Hematopoietic multipotent progenitor cell (in vitro differentiated cells): ENCODE measurements around the gene CBR3. TPM values are rescaled to one million over a fixed set of nuclear protein-coding genes. Genes with fewer than 3 reads are reported as not detected.
"Not testable (repeated sequence)": the region's sequence is repeated elsewhere in the genome, so short reads cannot be mapped to it uniquely, and the experiment has no call there.

ENCODE experiments used
- DNase-seq, 3 donors: peaks; one replicate each; pipeline ENCODE4 v3.0.0-alpha.2; 2011 to 2015; ENCODE audit warnings: low read depth in 2 of 3, low spot score in 2 of 3
- total RNA-seq: library from RNA; depleted of rRNA; stranded (reverse); fragments of >200 nt; gene quantifications from one replicate; pipeline ENCODE4 v1.2.3, GENCODE V29; 2012

The CBR3 gene
- total RNA-seq, 1 donor, result 11.3 TPM

DNA sequence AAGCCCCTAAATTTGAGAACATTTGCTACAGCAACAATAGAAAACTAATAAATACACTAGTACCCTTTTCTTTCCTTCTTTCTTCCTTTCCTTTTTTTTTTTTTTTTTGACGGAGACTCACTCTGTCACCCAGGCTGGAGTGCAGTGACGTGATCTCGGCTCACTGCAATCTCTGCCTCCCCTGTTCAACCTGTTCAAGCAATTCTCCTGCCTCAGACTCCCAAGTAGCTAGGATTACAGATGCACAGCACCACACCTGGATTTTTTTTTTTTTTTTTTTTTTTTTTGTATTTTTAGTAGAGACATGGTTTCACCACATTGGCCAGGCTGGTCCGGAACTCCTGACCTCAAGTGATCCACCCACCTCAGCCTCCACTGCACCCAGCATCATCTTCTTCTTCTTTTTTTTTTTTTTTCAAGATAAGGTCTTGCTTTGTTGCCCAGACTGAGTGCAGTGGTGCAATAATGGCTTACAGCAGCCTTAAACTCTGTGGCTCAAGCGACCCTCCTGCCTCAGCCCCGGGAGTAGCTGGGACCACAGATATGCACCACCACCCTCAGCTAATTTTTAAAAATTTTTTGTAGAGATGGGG is 19.6 kb upstream of the CBR3 start:
- DNase-seq, result no peak

DNA sequence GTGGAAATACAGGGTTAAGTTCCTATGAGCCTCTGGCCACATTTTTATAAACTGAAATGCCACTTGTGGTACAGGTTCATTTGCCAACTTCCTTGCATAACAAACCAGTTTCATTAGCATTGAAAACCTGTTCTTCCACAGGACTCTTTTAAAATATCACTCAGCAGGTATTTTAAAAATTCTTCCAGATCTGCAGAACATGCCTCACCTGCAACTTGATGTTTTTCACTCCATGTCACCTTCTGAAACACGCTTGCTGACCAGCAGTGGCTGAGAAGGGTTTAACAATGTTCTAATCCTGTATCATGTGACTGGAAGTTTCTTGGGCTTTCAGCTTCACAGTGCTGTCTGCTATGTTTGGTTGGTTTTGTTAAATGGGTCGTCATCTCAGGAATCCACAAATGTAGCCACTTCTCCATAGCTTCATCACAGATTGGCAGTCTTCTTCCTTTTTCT is 17.6 kb upstream of the CBR3 start:
- DNase-seq, result no peak

DNA sequence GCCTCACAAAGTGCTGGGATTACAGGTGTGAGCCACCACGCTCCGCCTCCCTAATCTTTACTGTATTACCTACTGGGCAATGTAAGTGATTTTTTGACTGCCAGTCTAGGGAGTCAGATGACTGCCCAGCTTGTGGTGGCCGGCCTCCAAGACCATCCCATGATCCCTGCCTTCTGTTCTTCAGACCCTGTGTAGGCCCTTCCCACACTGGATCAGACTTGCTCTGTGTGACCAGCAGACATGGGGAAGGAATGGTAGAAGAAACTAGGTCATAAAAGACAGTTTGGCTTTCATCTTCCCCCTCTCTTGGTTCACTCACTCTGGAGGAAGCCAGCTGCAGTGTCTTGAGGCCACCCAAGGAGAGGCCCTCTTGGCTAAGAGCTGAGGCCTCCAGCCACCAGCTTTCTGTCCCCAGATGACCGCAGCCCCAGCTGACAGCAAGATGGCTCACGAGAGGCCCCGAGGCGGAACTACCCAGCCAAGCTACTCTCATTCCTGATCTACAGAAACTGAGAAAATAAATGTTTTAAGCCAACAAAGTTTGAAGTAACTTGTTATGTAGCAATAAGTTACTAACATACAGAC is 14.5 kb upstream of the CBR3 start:
- no peak for DNase-seq

DNA sequence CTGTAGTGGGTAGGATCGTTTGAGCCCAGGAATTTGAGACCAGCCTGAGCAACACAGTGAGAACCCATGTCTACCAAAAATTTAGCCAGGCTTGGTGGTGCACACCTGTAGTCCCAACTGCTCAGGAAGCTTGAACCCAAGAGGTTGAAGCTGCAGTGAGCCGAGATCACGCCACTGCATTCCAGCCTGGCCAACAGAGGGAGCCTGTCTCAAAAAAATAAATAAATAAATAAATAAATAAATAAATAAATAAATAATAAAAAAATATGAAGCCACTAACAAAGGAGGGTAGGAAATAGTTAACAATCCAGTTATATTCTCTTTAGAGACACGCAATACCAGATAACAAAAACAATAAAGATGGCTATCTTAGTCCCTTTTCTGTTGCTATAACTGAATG is 11.9 kb upstream of the CBR3 start:
- no peak for DNase-seq

DNA sequence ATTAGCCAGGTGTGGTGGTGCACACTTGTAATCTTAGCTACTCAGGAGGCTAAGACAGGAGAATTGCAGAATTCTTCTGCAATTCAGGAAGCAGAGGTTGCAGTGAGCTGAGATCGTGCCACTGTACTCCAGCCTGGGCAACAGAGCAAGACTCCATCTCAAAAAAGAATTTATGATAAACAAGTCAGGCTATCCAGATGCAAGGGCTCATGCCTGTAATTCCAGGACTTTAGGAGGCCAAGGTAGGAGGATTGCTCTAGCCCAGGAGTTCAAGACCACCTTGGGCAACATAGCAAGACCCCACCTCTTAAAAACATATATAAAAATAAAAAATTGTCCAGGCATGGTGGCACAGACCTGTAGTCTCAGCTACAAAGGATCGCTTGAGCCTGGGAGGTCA is 10.5 kb upstream of the CBR3 start:
- no peak for DNase-seq

DNA sequence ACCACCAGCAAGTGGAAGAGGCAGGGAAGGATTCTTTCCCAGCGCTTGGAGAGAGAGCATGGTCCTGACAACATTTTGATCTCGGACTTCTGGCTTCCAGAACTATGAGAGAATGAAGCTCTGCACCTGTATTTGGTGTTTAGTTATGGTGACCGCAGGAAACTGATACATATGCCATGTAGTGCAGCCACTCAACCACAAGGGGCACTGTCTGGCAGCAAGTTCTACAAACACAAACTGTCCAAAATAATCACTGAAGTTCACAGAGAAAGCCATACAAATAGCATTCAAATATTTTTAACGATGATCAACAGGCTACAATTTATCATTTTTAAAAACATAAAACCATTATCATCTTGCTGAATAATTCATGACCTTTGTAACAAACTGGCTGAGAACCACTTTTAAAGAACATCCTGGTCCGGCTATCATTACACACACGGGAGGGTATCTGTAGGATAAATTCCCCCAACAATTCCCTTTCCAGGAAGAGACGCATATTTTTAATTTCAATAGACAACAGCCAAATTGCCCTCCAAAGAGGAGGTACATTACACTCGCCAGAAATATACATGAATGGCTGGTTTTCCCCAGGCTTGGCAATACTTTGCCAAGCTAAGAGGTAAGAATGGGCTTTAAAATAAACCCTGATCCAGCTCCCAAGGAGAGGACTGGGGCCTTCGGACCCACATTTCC is 9.2 kb upstream of the CBR3 start:
- peak in 2 of 3 donors; percentile 54 to 63 for DNase-seq

DNA sequence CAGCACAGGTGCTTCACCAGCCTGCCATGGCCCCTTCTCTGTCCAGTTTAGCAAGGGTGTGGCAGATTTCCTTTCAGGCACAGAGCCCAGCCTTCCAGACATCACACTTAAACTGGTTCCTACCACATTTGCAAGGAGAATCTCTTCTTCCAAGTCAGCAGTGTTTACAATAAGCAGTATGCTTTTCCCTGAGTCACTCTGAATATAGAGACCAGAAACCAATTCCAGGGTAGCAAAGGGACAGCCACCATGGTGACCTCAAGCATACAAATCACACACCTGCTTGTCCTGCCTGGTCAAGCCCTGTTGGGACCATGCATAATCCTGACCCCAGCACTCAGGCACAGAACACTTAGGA is 8.7 kb upstream of the CBR3 start:
- DNase-seq, result no peak

DNA sequence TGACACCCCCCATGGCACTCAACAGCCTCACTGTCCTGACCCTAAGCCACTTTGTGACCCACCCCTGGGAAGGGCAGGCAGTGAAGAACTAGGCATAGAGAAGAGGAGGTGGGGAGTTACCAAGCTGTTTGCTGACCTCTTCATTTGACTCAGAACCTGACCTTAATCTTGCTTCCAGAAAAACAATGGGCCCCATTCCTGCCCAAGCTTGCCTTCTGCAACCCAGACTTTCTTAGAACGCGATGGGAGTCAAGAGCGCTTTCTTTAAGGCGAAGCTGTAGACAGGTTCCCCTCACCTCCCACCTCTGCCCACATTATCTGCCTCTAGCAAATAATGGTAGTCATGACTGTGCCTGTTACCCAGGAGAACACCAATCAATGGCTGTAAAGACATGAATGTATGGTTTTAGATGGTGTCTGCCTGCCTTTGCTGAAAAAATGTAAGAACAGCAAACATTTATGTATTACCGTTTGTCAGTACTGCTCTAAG is 8.2 kb upstream of the CBR3 start:
- DNase-seq, result no peak

DNA sequence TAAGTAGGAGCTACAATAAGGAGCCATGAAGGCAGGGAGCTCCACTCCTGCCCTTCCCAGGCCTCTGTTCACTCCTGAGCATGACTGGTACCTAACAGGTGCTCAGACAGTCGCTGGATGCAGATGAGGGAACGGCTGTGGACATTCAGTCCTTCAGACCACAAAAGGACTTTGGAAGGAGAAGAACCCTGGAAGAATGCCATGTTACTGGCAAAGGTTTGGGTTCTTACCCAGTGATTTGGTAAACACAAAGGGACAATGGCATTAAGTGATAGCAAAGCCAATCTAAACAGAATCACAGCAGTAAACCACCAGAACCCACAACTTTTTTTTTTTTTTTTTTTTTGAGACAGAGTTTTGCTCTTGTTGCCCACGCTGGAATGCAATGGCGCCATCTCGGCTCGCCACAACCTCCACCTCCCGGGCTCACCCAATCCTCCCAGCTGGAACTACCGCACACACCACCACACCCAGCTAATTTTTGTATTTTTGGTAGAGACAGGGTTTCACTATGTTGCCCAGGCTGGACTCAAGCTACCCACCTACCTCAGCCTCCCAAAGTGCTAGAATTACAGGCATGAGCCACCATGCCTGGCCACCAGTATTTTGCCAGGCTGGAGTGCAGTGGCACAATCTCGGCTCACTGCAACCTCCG is 7.5 kb upstream of the CBR3 start:
- DNase-seq, result no peak

DNA sequence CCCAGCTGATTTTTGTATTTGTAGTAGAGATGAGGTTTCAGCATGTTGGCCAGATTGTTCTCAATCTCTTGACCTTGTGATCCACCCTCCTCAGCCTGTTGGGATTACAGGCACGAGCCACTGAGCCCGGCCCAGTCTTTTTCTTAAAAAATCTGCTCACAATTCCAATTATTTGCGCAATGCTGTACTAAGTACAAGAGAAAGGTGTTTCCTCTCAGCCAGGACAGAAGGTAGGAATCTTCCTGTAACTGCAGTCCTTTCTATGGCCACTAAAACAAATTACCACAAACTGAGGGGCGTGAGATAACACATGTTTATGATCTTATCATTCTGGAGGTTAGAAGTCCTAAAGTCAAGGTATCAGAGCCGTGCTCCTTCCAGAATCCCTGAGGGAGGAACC is 6.9 kb upstream of the CBR3 start:
- DNase-seq, result no peak

DNA sequence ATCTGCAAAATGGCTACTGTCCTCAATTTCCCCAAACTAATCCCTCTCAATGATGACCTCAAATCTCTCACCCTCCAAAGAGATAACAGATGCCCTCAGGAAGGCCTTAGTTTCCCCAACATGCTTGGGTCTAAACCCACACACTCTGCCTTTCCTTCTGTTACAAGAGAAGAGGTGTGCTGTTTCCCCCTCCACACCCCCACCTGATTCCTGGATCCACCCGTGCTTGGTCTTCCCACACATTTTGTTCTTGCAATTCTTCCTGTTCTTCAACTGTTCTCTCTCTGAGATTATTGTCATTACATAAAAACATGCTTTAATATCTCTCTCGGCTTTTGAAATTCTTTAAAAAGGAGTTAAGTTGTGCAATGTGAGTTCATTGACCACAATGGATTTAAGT is 5.7 kb upstream of the CBR3 start:
- no peak for DNase-seq

DNA sequence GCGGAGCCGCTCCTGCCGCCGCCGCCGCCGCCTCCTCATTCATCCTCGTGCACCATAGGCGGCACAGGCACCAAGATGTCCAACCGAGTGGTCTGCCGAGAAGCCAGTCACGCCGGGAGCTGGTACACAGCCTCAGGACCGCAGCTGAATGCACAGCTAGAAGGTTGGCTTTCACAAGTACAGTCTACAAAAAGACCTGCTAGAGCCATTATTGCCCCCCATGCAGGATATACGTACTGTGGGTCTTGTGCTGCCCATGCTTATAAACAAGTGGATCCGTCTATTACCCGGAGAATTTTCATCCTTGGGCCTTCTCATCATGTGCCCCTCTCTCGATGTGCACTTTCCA is 4.5 kb upstream of the CBR3 start:
- DNase-seq, result not testable (repeated sequence)

DNA sequence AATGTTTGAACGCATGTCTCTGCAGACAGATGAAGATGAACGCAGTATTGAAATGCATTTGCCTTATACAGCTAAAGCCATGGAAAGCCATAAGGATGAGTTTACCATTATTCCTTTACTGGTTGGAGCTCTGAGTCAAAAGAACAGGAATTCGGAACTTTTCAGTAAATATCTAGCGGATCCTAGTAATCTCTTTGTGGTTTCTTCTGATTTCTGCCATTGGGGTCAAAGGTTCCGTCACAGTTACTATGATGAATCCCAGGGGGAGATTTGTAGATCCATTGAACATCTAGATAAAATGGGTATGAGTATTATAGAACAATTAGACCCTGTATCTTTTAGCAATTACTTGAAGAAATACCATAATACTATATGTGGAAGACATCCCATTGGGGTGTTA is 4.0 kb upstream of the CBR3 start:
- DNase-seq, result not testable (repeated sequence)

DNA sequence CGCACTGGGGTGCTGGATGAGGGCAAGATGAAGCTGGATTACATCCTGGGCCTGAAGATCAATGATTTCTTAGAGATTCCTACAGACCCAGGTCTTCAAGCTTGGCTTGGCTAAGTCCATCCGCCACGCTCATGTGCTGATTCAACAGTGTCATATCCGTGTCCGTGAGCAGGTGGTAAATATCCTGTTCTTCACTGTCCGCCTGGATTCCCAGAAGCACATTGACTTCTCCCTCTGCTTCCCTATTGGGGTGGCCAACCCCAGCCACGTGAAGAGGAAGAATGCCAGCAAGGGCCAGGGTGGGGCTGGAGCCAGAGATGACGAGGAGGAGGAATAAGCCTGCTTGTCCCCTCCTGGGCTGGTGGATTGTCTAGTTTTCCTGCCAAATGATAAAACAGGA is 2.2 kb upstream of the CBR3 start:
- DNase-seq, result no peak

DNA sequence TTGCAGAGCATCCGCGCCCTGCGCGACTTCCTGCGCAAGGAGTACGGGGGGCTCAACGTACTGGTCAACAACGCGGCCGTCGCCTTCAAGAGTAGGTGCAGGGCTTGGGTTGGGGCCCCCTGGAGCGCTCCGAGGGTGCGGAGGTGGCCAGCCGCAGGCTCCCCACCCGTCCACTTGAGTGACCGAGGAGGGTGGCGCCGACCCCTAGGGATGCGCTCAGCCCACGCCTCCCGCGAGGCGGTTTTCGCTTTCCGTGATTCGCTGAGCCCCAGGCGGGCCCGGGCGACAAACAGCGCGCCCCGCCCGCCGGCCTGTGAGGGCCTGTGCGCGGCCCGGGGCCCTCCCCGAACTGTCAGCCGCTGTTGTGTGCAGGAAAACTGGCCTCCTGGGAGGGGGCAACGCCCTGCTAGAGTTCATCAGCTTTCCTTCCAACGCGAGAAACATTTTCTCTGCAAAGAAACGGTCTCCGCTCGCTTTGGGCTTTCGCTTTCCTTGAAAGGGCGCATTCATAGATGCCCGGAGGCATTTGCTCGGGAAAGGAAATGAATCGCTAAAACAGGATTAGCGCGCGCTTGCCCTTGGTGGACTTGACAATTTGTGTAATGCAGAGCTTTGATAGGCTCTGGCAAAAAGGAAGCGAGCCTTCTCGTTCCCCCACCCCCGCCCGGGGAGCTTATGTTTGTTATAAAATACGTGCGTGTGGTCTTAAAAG is 668 bp downstream of the CBR3 start:
- peak in 2 of 3 donors; percentile 29 to 50 for DNase-seq

DNA sequence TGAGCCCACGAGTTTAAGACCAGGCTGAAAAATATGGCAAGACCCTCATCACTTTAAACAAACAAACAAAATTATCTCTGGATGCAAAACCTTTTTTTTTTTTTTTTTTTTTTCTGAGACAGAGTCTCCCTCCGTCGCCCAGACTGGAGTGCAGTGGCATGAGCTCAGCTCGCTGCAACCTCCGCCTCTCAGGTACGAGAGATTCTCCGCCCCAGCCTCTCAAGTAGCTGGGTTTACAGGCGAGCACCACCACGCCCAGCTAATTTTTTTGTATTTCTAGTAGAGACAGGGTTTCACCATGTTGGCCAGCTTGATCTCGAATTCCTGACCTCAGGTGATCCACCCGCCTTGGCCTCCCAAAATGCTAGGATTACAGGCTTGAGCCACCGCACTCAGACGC is 4.9 kb downstream of the CBR3 start:
- DNase-seq, result not testable (repeated sequence)

DNA sequence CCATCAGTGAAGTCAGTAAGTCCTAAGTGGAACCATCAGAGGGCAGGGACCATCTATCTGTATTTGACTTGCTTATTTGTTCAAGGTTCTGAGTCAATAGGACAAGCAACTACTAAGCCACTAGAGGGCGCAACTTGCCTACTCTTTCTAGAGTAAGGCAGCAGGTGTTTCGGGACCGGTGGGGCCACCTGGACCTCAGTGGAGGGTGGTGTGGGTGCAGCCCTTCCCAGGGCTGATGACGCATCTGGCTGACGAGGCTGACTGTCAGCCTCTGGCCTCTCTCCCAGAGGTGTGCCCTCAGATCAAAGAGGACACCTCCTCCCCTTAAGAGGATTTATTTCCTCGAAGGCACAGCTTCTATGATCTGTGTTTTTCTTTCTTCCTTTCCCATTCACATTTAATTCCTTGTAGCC is 6.6 kb downstream of the CBR3 start:
- peak; percentile 75 to 93 (median 86) for DNase-seq

DNA sequence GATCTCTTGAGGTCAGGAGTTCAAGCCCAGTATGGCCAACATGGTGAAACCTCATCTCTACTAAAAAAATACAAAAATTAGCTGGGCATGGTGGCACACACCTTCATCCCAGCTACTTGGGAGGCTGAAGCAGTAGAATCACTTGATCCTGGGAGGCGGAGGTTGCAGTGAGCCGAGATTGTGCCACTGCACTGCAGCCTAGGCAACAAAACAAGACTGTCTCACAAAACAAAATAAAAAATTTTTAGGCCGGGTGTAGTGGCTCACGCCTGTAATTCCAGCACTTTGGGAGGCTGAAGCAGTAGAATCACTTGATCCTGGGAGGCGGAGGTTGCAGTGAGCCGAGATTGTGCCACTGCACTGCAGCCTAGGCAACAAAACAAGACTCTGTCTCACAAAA is 9.4 kb downstream of the CBR3 start:
- not testable (repeated sequence) for DNase-seq

DNA sequence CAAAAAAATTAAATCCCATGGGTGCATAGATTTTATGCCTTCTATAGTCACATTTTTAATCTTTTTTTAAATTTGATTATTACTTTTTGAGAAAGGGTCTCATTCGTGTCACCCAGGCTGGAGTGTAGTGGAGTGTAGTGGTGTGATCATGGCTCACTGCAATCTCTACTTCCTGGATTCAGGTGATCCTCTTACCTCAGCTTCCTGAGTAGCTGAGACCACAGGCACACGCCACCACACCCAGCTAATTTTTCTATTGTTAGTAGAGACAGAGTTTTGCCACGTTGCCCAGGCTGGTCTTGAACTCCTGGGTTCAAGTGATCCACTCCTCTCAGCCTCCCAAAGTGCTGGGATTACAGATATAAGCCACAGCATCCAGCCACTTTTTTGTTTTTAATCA is 10.4 kb downstream of the CBR3 start:
- no peak for DNase-seq

DNA sequence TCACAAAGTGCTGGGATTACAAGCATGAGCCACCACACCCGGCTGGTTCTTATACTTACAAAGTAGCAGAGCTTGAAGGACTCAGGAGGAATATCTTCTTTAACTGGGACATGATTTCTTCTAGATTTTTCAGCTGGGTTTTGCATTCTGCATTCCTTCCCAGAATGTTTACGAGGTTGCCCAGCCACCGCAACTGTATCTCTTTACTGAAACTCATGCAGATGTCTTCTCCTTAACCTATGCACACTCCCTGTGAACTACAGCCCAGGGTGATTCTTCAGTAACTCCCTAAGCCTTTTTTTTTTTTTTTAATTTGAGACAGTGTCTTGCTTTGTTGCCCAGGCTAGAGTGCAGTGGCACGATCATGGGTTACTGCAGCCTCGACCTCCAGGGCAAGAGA is 13.0 kb downstream of the CBR3 start:
- DNase-seq, result no peak

DNA sequence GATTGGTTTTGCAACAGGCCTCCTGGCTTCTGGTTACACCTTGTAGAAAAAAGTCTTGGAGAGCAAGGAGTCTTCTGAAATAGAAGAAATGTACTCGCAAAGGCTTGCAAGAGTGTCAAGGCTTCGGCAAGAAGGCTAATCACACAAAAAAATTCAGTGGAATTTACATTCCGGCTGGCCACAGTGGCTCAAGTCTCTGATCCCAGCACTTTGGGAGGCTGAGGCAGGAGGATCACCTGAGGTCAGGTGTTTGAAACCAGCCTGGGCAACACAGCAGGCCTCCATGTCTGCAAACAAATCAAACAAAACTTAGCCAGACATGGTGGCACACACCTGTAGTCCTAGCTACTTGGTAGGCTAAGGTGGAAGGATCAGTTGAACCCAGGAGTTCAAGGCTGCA is 14.0 kb downstream of the CBR3 start:
- no peak for DNase-seq
